ENCODE results near the gene CTSZ.

CTSZ gene

DNA sequence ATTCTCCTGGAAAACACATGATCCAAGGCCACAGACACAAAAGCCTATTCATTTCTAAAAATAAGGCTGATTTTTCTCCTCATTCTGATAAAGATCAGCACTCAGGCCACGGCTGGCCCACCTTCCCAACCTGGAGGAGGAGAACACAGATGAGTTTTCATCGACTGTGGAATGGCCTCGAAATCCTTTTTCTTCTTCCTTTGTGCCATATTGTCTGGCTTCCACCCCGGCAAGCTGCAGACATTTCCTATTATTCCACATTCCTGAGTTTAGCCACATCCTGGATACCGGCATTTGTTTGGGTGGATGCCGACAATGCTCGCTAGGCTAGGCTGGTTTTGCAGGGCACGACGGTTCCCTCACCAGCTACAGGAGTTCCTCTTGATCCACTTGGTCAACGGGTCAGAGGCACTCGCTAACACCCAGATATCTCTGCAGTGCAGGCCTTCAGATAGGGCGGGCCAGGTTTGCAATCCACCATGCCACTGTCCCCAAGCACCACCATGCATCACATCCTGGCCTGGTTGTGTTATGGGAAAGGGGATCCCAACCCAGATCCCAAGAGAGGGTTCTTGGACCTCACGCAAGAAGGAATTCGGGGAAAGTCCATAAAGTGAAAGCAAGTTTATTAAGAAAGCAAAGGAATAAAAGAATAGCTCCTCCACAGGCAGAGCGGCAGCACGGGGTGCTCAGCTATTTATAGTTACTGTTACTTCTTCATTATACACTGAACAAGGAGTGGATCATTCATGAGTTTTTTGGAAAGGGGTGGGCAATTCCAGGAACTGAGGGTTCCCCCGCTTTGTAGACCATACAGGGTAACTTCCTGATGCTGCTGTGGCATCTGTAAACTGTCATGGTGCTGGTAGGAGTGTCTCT is 4.2 kb upstream of the CTSZ start:
- no peak for DNase-seq (ENCODE audit: low spot score)
- TF ChIP-seq, protein P1, sequence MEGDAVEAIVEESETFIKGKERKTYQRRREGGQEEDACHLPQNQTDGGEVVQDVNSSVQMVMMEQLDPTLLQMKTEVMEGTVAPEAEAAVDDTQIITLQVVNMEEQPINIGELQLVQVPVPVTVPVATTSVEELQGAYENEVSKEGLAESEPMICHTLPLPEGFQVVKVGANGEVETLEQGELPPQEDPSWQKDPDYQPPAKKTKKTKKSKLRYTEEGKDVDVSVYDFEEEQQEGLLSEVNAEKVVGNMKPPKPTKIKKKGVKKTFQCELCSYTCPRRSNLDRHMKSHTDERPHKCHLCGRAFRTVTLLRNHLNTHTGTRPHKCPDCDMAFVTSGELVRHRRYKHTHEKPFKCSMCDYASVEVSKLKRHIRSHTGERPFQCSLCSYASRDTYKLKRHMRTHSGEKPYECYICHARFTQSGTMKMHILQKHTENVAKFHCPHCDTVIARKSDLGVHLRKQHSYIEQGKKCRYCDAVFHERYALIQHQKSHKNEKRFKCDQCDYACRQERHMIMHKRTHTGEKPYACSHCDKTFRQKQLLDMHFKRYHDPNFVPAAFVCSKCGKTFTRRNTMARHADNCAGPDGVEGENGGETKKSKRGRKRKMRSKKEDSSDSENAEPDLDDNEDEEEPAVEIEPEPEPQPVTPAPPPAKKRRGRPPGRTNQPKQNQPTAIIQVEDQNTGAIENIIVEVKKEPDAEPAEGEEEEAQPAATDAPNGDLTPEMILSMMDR (IDR thresholded peaks at IDR 0.05; ENCODE audit: extremely low read depth, missing control alignments): no peak

DNA sequence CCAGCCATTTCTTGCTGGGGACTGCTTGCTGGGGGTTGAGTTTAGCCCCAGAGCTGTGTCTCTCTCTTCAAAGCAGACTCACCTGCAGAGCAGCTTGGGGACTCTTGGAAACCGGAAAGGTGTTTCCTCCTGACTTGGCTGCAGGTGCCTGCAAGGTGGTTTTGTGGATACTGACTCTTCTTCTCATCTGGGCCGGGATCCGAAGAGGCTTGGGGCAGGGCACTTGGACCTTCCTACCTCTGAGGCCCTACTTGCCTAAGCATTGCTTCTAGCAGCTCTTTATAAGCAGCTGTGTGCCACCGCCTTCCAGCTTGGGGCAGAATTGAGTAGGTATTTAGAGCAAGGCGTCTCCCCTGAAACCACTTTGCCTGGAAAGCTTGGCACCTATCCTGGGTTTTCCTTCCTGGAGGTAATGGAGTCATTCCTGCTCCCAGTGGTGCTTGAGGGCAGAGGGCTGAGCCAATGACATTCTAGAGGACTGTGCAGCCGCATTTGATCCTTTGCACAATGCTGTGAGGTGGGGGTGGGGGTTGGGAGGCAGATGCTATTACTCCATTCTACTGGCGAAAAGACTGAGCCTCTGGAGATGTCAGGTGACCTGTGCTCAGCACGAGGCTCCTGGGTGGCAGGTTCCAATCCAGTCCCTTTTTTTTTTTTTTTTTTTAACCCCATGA is 3.4 kb upstream of the CTSZ start:
- TF ChIP-seq, protein P1 (IDR thresholded peaks at IDR 0.05; ENCODE audit: extremely low read depth, missing control alignments): no peak
- DNase-seq (ENCODE audit: low spot score): no peak

DNA sequence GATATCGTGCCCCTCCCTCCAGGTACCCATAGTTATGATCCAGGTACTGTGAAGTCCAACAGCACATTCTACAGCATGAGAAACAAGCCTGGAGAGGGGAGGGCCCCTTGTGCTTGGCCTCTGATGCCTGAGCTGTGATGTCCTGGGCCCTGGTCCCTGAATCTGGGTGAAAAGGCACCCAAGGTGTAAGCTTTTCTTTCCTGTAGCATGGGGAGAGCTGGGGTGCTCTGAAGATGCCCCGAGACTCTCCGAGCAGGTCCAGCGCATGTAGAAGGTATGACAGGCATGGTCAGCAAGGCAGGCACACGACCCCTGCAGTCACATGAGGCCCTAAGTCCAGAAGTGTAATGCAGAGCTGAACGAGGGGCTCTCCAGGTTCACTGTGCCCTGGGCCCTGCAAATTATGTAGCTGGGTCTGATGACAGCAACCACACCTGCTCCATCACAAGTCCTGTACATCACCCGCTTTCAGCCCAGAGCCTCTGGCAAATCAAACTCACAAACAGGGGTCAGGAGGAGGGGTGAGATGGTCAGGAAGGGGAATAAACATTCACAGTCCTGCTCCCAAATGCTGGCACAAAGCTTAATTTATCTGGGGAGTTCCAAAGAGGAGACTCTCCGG is 1.8 kb upstream of the CTSZ start:
- TF ChIP-seq, protein P1 (IDR thresholded peaks at IDR 0.05; ENCODE audit: extremely low read depth, missing control alignments): no peak
- no peak for DNase-seq (ENCODE audit: low spot score)

DNA sequence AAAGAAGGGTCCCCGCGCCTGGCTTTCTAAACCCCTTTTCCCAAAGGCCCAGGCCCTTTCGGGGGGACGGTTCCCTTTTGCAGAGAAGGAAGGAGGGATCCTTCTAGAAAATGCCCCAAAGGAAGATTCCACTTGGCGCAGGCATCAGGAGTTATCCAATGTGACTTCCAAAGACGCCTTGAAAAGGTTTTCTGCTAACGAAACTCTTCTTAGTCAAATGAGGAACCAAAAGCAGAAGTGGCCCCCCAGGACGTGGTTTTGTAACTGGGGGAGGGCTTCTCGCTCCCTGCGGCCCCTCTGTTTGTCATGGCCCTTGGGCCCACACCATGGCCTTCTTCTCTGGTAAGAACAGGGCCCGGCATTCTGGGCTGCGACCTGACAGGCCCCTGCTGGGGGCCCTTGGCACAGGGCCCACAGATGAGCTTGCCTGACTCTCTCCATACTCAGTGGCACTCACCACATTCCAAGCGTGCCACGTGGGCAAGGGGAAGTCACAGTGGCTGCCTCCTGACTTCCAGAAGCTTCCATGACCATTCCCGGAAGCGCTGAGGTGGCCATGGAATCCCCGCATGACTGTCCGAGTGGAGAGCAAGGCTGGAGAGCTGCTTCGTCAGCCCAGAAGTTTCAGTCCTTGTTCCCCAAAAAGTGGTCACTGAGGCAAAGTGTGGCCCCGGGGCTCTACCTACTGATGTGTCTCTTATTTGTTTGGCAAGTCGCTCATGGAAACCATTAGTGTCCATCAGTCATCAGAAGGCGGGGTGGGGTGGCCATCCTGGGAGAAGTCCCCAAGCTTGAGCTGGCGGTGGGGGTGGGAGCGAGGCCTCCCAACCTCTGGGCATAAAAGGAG is 834 bp upstream of the CTSZ start:
- peak; percentile 92 for DNase-seq (ENCODE audit: low spot score)
- TF ChIP-seq, protein P1 (IDR thresholded peaks at IDR 0.05; ENCODE audit: extremely low read depth, missing control alignments): no peak

DNA sequence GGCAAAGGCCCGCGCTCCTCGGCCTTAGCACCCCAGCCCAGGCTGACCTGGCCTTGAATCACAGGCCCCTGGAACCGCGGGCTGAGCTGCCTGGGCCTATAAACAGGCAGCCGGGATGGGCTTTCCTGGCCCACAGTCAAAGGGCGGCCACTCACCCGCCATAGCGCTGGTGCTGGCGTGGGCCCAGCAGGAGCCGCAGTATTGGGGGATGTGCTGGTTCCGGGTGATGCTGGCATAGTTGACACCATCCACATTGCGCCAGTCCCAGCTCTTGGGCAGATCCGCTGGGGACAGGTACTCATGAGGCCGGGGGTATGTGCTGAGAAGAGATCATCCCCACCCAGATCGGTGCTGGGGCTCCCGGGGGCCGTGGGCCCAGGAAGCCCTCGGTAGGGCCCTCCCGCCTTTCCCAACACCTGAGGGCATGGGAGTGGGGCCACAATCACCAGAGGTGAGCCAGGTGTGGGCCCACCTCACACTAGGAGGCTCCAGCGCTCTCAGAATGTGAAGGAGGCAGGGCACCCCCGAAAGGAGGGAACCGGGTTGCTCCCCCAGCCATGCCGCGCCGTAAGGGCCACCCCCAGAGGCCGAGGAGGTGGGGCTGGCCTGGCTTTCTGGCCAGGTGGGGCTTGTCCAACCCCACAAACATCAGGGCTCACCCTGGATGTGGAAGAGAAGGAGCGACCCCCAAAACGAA is 739 bp downstream of the CTSZ start:
- peak; percentile 44 for DNase-seq (ENCODE audit: low spot score)
- TF ChIP-seq, protein P1 (IDR thresholded peaks at IDR 0.05; ENCODE audit: extremely low read depth, missing control alignments): no peak

DNA sequence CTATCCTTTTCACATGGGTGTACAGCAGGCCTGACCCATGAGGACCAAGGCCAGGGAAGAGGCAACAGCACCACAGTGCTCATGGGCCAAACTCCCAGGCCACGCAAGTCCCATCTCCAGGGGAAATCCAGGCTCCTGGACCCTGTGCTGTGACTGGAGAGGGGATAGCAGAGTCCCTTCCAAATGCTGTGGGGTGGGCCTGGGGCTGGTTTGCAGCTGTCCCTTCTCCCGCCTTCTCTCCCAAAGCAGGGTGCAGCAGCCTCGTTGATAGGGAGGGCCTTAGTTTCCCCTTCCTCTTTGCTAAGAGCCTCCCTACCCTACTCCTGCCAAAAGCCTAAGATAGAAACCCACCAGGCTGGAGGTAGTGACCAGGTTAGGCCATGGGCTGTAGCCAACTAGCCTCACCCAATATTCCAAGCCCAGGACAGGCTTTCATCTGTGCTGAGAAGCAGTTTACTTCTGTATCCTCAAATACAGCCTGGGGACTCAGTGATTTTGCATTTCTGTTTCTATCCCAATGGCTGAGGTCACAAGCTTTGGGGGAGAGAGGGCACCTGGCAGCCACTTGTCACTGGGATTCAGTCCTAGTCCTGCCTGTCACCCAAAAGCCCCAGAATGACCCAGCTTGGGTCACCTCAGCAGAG is 1.4 kb downstream of the CTSZ start:
- no peak for DNase-seq (ENCODE audit: low spot score)
- TF ChIP-seq, protein P1 (IDR thresholded peaks at IDR 0.05; ENCODE audit: extremely low read depth, missing control alignments): no peak

Data from GM20000 (cell line).